ENCODE results near the gene ZFPM1. TPM values are rescaled to one million over a fixed set of nuclear protein-coding genes. Genes with fewer than 3 reads are reported as not detected.

ZFPM1 gene
- 2.8 TPM for total RNA-seq

DNA sequence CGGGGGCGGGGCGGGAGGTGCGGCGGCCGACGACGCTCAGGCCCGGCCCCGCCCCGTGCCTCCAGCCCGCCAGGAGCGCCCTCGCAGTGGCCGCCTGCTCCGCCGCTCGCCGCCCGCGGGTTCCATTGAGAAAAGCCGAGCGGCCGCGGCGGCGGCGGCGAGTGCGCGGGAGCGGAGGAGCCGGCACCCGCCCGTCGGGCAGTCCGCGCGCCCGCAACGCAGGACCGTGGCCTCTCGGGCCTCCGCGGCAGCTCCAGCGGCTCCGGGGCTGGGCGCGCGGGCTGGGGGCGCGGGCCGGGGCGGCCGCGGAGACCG is at the start of gene ZFPM1:
Gene ZFPM1, plus strand, starts transcription at position 64 of the 315 bp plus-strand sequence. CDS start 359 bp downstream, outside the sequence.

DNA sequence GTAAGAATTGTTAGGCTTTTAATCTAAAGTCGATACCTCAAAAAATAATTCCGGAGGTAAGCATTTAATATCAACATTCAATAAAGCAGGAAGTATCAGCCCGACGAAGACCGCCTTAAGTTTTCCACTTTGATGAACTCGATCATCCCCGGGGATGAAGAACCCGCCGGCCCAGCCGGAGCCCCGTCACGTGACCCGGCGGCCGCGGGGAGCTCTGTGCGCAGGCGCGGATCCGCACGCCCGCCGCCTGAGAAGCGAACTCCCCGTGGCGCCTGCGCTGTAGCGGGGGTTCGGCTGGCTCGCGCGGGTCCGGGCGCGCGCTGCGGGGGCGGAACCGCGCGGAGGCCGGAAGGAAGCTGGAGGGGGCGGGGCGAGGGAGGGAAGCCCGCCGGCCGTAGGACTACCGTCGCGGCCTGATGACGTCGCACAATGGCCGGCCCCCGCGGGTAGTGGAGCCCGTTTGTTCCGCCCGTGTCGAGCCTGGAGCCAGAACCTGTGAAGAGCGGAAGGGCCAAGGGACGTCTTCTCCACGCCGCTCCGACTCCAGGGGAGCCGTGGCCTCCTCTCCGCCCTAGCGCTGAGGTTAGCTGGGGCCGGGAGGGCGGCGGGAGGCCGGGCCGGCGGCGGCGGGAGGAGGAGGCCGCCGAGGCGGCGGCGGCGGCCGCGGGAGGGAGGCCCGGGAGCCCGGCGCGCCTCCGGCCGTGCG is 117.1 kb downstream of the ZFPM1 start, which contains the start of gene ZC3H18:
Gene ZC3H18, plus strand, starts transcription at position 419 of the 706 bp plus-strand sequence. CDS start 6,721 bp downstream, outside the sequence.

Small RNAs within 50 kb of the gene (small RNA-seq; reads per million reads assigned to genes)
- gene MIR5189 (ENCODE audit: low replicate concordance), result not detected

Other genes starting within 250 kb of the ZFPM1 start
- gene ZNF469, start 70.3 kb upstream of the ZFPM1 start, total RNA-seq, result 3.4 TPM
- gene ZC3H18, start 117.1 kb downstream of the ZFPM1 start, total RNA-seq, result 21.1 TPM
- gene IL17C, start 185.3 kb downstream of the ZFPM1 start, total RNA-seq, result 0.35 TPM
- 130 TPM for gene CYBA, start 197.8 kb downstream of the ZFPM1 start, total RNA-seq
- 31.6 TPM for gene MVD, start 209.8 kb downstream of the ZFPM1 start, total RNA-seq
- gene SNAI3, start 233.2 kb downstream of the ZFPM1 start, total RNA-seq, result 8.2 TPM

Measured in metanephros (tissue), 2 donors.